ENCODE data around the gene VAV3.

The VAV3 gene

GRCh38 chr1:107545056-107545577 lies 419.9 kb downstream of the VAV3 start:
- DNase-seq (ENCODE audit: low read depth in 3 of 3, low spot score in 1 of 3): no peak

- DNase-seq (ENCODE audit: low read depth in 3 of 3, low spot score in 1 of 3): no peak
These were observed 420.7 kb downstream of the VAV3 start for GRCh38 chr1:107544285-107544684.

GRCh38 chr1:107541412-107541811 lies 423.6 kb downstream of the VAV3 start:
- DNase-seq (ENCODE audit: low read depth in 3 of 3, low spot score in 1 of 3): no peak

- no peak for DNase-seq (ENCODE audit: low read depth in 3 of 3, low spot score in 1 of 3)
These were observed 426.5 kb downstream of the VAV3 start for GRCh38 chr1:107538502-107538901.

GRCh38 chr1:107536266-107536665 lies 428.7 kb downstream of the VAV3 start:
- DNase-seq (ENCODE audit: low read depth in 3 of 3, low spot score in 1 of 3): no peak

- DNase-seq (ENCODE audit: low read depth in 3 of 3, low spot score in 1 of 3): no peak
These were observed 429.9 kb downstream of the VAV3 start for GRCh38 chr1:107535091-107535490.

- no peak for DNase-seq (ENCODE audit: low read depth in 3 of 3, low spot score in 1 of 3)
These were observed 430.3 kb downstream of the VAV3 start for GRCh38 chr1:107534632-107535031.

GRCh38 chr1:107533436-107533835 lies 431.5 kb downstream of the VAV3 start:
- no peak for DNase-seq (ENCODE audit: low read depth in 3 of 3, low spot score in 1 of 3)

GRCh38 chr1:107532318-107532717 lies 432.7 kb downstream of the VAV3 start:
- DNase-seq (ENCODE audit: low read depth in 3 of 3, low spot score in 1 of 3): no peak

- DNase-seq (ENCODE audit: low read depth in 3 of 3, low spot score in 1 of 3): no peak
These were observed 433.7 kb downstream of the VAV3 start for GRCh38 chr1:107531065-107531908.

GRCh38 chr1:107530543-107530942 lies 434.4 kb downstream of the VAV3 start:
- no peak for DNase-seq (ENCODE audit: low read depth in 3 of 3, low spot score in 1 of 3)

- DNase-seq (ENCODE audit: low read depth in 3 of 3, low spot score in 1 of 3): no peak
These were observed 435.4 kb downstream of the VAV3 start for GRCh38 chr1:107529511-107530149.

- DNase-seq (ENCODE audit: low read depth in 3 of 3, low spot score in 1 of 3): no peak
These were observed 438.3 kb downstream of the VAV3 start for GRCh38 chr1:107526524-107527198.

GRCh38 chr1:107525961-107526360 lies 439.0 kb downstream of the VAV3 start:
- DNase-seq (ENCODE audit: low read depth in 3 of 3, low spot score in 1 of 3): no peak

GRCh38 chr1:107525145-107525544 lies 439.8 kb downstream of the VAV3 start:
- DNase-seq (ENCODE audit: low read depth in 3 of 3, low spot score in 1 of 3): no peak

- DNase-seq (ENCODE audit: low read depth in 3 of 3, low spot score in 1 of 3): no peak
These were observed 440.7 kb downstream of the VAV3 start for GRCh38 chr1:107524301-107524700.

GRCh38 chr1:107523736-107524135 lies 441.2 kb downstream of the VAV3 start:
- no peak for DNase-seq (ENCODE audit: low read depth in 3 of 3, low spot score in 1 of 3)

- DNase-seq (ENCODE audit: low read depth in 3 of 3, low spot score in 1 of 3): no peak
These were observed 441.9 kb downstream of the VAV3 start for GRCh38 chr1:107523061-107523460.
